HCT116 (cell line): ENCODE measurements around the gene HYI. TPM values are rescaled to one million over a fixed set of nuclear protein-coding genes. Genes with fewer than 3 reads are reported as not detected.

Experiments
- ATAC-seq: fragments of 200-7000 bp; cut with Tn5 transposase; 2 replicates; pipeline ENCODE4 v1.9.1; 2020; ENCODE audit warnings: mild to moderate bottlenecking, moderate library complexity
- BruUV-seq: library from RNA; stranded (reverse); fragments of 400-500 nt; replicated peaks from 2 replicates; lab custom pipeline; 2021; lab: Mats Ljungman, UMichigan
- CTCF ChIA-PET: fragments of 300-600 bp; sonication (Branson Sonifier 250); formaldehyde crosslinking; loops from one replicate; lab custom pipeline; 2021; ENCODE audit warnings: antibody characterized with exemption; lab: Charles Lee
- POLR2A ChIA-PET: fragments of 300-600, 350-600 bp; sonication (Branson Sonifier 250); formaldehyde crosslinking; loops from one replicate; lab custom pipeline; 2021; ENCODE audit warnings: antibody characterized with exemption; lab: Charles Lee
- RAD21 ChIA-PET, 2 experiments: fragments of 300-600 bp; sonication (Branson Sonifier 250); formaldehyde crosslinking; loops; one replicate each; lab custom pipeline; 2023; ENCODE audit warnings: low total read pairs in 2 of 2; ENCODE audit not compliant: uncharacterized antibody in 2 of 2, unreplicated experiment in 2 of 2, low non-redundant PET in 1 of 2; lab: Charles Lee
- DNase-seq: peaks from one replicate; pipeline ENCODE4 v3.0.0-alpha.2; 2010; ENCODE audit warnings: low read depth, low spot score
- H2AFZ ChIP-seq: fragments of 200-600 bp; shearing (Covaris generic), sonication (generic); 2 replicates; pipeline ENCODE4 v1.6.1; 2017; ENCODE audit warnings: low read depth, mixed run types, mixed read lengths, antibody characterized with exemption, low read length; ENCODE audit not compliant: poor library complexity, severe bottlenecking
- H3K27ac ChIP-seq: 2 replicates; pipeline ENCODE4 v1.5.1; 2012; ENCODE audit warnings: low read depth, low read length
- H3K27me3 ChIP-seq: fragments of 200-600 bp; sonication (generic); 2 replicates; pipeline ENCODE4 v1.6.1; 2016; ENCODE audit warnings: mixed run types, low read length, mixed read lengths; ENCODE audit not compliant: insufficient read depth
- H3K36me3 ChIP-seq, 2 experiments: fragments of 200-500 bp in 1 of 2; fragments of 200-600 bp in 1 of 2; sonication (Bioruptor generic) in 1 of 2; sonication (generic) in 1 of 2; 2 replicates each; pipeline versions ENCODE4 v1.5.1 to v1.6.1; 2014 to 2016; ENCODE audit warnings: low read length in 2 of 2, inconsistent platforms in 1 of 2, mixed read lengths in 1 of 2, mixed run types in 1 of 2; ENCODE audit not compliant: insufficient read depth in 2 of 2, control insufficient read depth in 1 of 2
- H3K4me1 ChIP-seq, 2 experiments: fragments of 200-600 bp in 1 of 2; sonication (generic) in 1 of 2; 2 replicates each; pipeline versions ENCODE4 v1.5.1 to v1.6.1; 2012 to 2017; ENCODE audit warnings: low read length in 2 of 2, inconsistent platforms in 1 of 2, mild to moderate bottlenecking in 1 of 2, mixed read lengths in 1 of 2, mixed run types in 1 of 2, moderate library complexity in 1 of 2; ENCODE audit not compliant: insufficient read depth in 2 of 2, control insufficient read depth in 1 of 2
- H3K4me2 ChIP-seq: fragments of 200-600 bp; sonication (generic); 2 replicates; pipeline ENCODE4 v1.6.1; 2017; ENCODE audit warnings: mixed run types, low read length, mixed read lengths
- H3K4me3 ChIP-seq, 2 experiments: fragments of 200-600 bp in 1 of 2; sonication (generic) in 1 of 2; replicated peaks in 1 of 2; 2 replicates each; pipeline ENCODE4 v1.5.1; 2011 to 2016; ENCODE audit warnings: low read length in 2 of 2, control low read depth in 1 of 2, low read depth in 1 of 2, mild to moderate bottlenecking in 1 of 2, mixed read lengths in 1 of 2, mixed run types in 1 of 2
- H3K79me2 ChIP-seq: fragments of 200-600 bp; sonication (generic); 2 replicates; pipeline ENCODE4 v1.6.1; 2017; ENCODE audit warnings: mild to moderate bottlenecking, mixed run types, low read length, moderate library complexity, mixed read lengths; ENCODE audit not compliant: insufficient read depth
- H3K9ac ChIP-seq: fragments of 200-600 bp; sonication (generic); 2 replicates; pipeline ENCODE4 v1.6.1; 2016; ENCODE audit warnings: low read length, mixed read lengths
- H3K9me2 ChIP-seq: fragments of 200-600 bp; sonication (generic), shearing (Covaris generic); 2 replicates; pipeline ENCODE4 v1.6.1; 2017; ENCODE audit warnings: mixed run types, mild to moderate bottlenecking, moderate library complexity; ENCODE audit not compliant: insufficient read depth
- H3K9me3 ChIP-seq, 2 experiments: fragments of 200-500 bp in 1 of 2; fragments of 200-600 bp in 1 of 2; sonication (Bioruptor generic) in 1 of 2; sonication (generic) in 1 of 2; 2 replicates each; pipeline ENCODE4 v1.6.1; 2014 to 2017; ENCODE audit warnings: low read length in 2 of 2, mixed read lengths in 2 of 2, inconsistent platforms in 1 of 2, low read depth in 1 of 2, mild to moderate bottlenecking in 1 of 2, mixed run types in 1 of 2, moderate library complexity in 1 of 2; ENCODE audit not compliant: control insufficient read depth in 1 of 2, insufficient read depth in 1 of 2
- H4K20me1 ChIP-seq: fragments of 200-600 bp; sonication (generic), shearing (Covaris generic); 2 replicates; pipeline ENCODE4 v1.6.1; 2017; ENCODE audit warnings: mixed run types, mild to moderate bottlenecking, moderate library complexity; ENCODE audit not compliant: insufficient read depth
- CTCF ChIP-seq, 3 experiments: fragments of 200-600 bp in 1 of 3; sonication (generic) in 1 of 3; IDR thresholded peaks in 2 of 3; conservative IDR thresholded peaks in 1 of 3; 2 replicates each; pipeline ENCODE4 v1.5.1; 2012 to 2017; ENCODE audit warnings: low read depth in 2 of 3, low read length in 2 of 3, antibody characterized with exemption in 1 of 3, borderline replicate concordance in 1 of 3, control low read depth in 1 of 3, mild to moderate bottlenecking in 1 of 3, mixed read lengths in 1 of 3, mixed run types in 1 of 3, moderate library complexity in 1 of 3; ENCODE audit not compliant: insufficient read depth in 1 of 3
- EZH2 ChIP-seq: fragments of 200-600 bp; sonication (generic); IDR thresholded peaks from 2 replicates; pipeline ENCODE4 v1.6.1; 2017; ENCODE audit warnings: antibody characterized with exemption, mixed run types
- MAX ChIP-seq: IDR thresholded peaks from 2 replicates; pipeline ENCODE4 v1.6.1; 2012
- POLR2A ChIP-seq: IDR thresholded peaks from 2 replicates; pipeline ENCODE4 v1.7.0; 2011; ENCODE audit warnings: borderline replicate concordance; ENCODE audit not compliant: insufficient read depth, insufficient read length; ENCODE audit errors: extremely low read depth
- RAD21 ChIP-seq: IDR thresholded peaks from 2 replicates; pipeline ENCODE4 v1.6.1; 2012; ENCODE audit warnings: low read depth, mild to moderate bottlenecking
- REST ChIP-seq: IDR thresholded peaks from 2 replicates; pipeline ENCODE4 v1.6.1; 2012; ENCODE audit warnings: low read depth
- SIN3A ChIP-seq: IDR thresholded peaks from 2 replicates; pipeline ENCODE4 v1.6.1; 2012; ENCODE audit warnings: low read depth
- YY1 ChIP-seq: IDR thresholded peaks from 2 replicates; pipeline ENCODE4 v1.6.1; 2011; ENCODE audit warnings: low read length, low read depth, moderate library complexity, mild to moderate bottlenecking; ENCODE audit not compliant: insufficient replicate concordance; ENCODE audit errors: extremely low read depth
- ZFX ChIP-seq: fragments of 450-650 bp; IDR thresholded peaks from 2 replicates; pipeline ENCODE4 v1.6.1; 2017
- ZNF274 ChIP-seq: fragments of 200-500 bp; sonication (Bioruptor generic); IDR thresholded peaks from 2 replicates; pipeline ENCODE4 v1.6.1; 2014; ENCODE audit warnings: mild to moderate bottlenecking, low read depth, low read length, inconsistent platforms
- intact Hi-C: fragments of 100-400 bp; cut with micrococcal nuclease; formaldehyde crosslinking; loops from 2 replicates; pipeline ENCODE4 v1.10.0; 2022
- total RNA-seq: library from RNA; stranded (reverse); gene quantifications from one replicate; pipeline ENCODE4 v1.2.1, GENCODE V29; 2021; ENCODE audit not compliant: unreplicated experiment

HYI gene
- total RNA-seq, 1 experiment from 2014 or later, result 13.9 TPM

GRCh38 chr1:43415901-43416300 is 37.8 kb downstream of the HYI start:
- H3K4me3 ChIP-seq, result no peak overlapping the region
- H3K27ac ChIP-seq, result no peak overlapping the region
- ATAC-seq, result no peak
- POLR2A ChIA-PET, result no interaction called here
- H3K79me2 ChIP-seq, result no peaks in the 10 kb centered on the region
- H3K4me1 ChIP-seq, result no peaks in the 10 kb centered on the region
- TF ChIP-seq MAX (no peak), ZFX (no peak)
- RAD21 ChIA-PET, result interaction anchor here in 1 of 2 experiments (0.9 kb wide), 1 partner anchor 342 kb away, joined by 3 read pairs; no protein-coding TSS in a partner anchor
- DNase-seq, result no peak
- no TSS peak for BruUV-seq
- no peak overlapping the region for H3K4me2 ChIP-seq
- no peak overlapping the region for H2AFZ ChIP-seq
- H3K9me3 ChIP-seq, result no peaks in the 10 kb centered on the region
- H4K20me1 ChIP-seq, result no peaks in the 10 kb centered on the region
- H3K9me2 ChIP-seq, result no peaks in the 10 kb centered on the region
- intact Hi-C loops, result loop anchor here (10.0 kb wide), 1 partner anchor 501 kb away; no protein-coding TSS in a partner anchor
- H3K27me3 ChIP-seq, result no peaks in the 10 kb centered on the region
- peaks cover 9 to 11% of the 10 kb centered on the region in 2 experiments; a peak in 2 of 4 replicates for H3K36me3 ChIP-seq
- CTCF ChIA-PET, result interaction anchor here (1.0 to 2.2 kb wide), 2 partner anchors 32 to 190 kb away, joined by 6 to 51 read pairs; no protein-coding TSS in a partner anchor
- H3K9ac ChIP-seq, result no peak overlapping the region

GRCh38 chr1:43414634-43415223 is 39.0 kb downstream of the HYI start:
- TF ChIP-seq CTCF (IDR thresholded peaks at IDR 0.05 in 2 of 3, conservative IDR thresholded peaks at IDR 0.05 in 1 of 3; ENCODE audit: borderline replicate concordance in 1 of 3, insufficient read depth in 1 of 3, low read depth in 2 of 3, low read length in 2 of 3) (peak; percentile 69 to 77 (median 74); a peak in 5 of 6 replicates), YY1 (no peak), SIN3A (no peak), ZNF274 (no peak), REST (no peak), RAD21 (peak; percentile 89), EZH2 (no peak), POLR2A (no peak), ZFX (no peak)
- TF ChIP-seq, all 23 proteins: peak for 2
- DNase-seq (peak; percentile 48), ATAC-seq (peak; percentile 96)
- intact Hi-C loops, result loop anchor here (1.0 to 10.0 kb wide), 3 partner anchors 176 to 500 kb away; no protein-coding TSS in a partner anchor
- Histone ChIP-seq H3K9me3 (no peaks in the 10 kb centered on the region), H3K4me3 (no peak overlapping the region), H2AFZ (no peak overlapping the region), H3K79me2 (no peaks in the 10 kb centered on the region), H3K9me2 (no peaks in the 10 kb centered on the region), H3K4me2 (no peak overlapping the region), H3K4me1 (no peaks in the 10 kb centered on the region), H3K9ac (no peak overlapping the region), H3K27me3 (no peaks in the 10 kb centered on the region), H3K36me3 (peaks cover 3 to 6% of the 10 kb centered on the region in 2 experiments; a peak in 2 of 4 replicates), H4K20me1 (no peaks in the 10 kb centered on the region), H3K27ac (no peak overlapping the region)
- POLR2A ChIA-PET, result interaction anchor here (1.2 kb wide), 1 partner anchor 56 kb away, joined by 5 read pairs; the partner anchor contains the start of gene CDC20
- BruUV-seq, result no TSS peak
- RAD21 ChIA-PET, result interaction anchor here (0.5 to 1.4 kb wide), 13 partner anchors 16 to 501 kb away, joined by 3 to 13 read pairs (median 3); partner anchors contain the start of genes C1orf210 (in 1 of the 2), CDC20 (in 1 of the 2) and ELOVL1 (in 1 of the 2)
- CTCF ChIA-PET, result interaction anchor here (0.6 to 2.2 kb wide), 19 partner anchors 14 to 341 kb away, joined by 3 to 51 read pairs (median 5); partner anchors contain the start of genes C1orf210, CDC20 and PTPRF
